HCT116 (cell line): Measurements from ENCODE around the gene SFR1. TPM values are rescaled to one million over a fixed set of nuclear protein-coding genes. Genes with fewer than 3 reads are reported as not detected.

Experiments used
- ATAC-seq: fragments of 200-7000 bp; cut with Tn5 transposase; 2 replicates; pipeline ENCODE4 v1.9.1; 2020; ENCODE audit warnings: mild to moderate bottlenecking, moderate library complexity
- BruUV-seq: library from RNA; stranded (reverse); fragments of 400-500 nt; replicated peaks from 2 replicates; lab custom pipeline; 2021; lab: Mats Ljungman, UMichigan
- CTCF ChIA-PET: fragments of 300-600 bp; sonication (Branson Sonifier 250); formaldehyde crosslinking; loops from one replicate; lab custom pipeline; 2021; ENCODE audit warnings: antibody characterized with exemption; lab: Charles Lee
- POLR2A ChIA-PET: fragments of 300-600, 350-600 bp; sonication (Branson Sonifier 250); formaldehyde crosslinking; loops from one replicate; lab custom pipeline; 2021; ENCODE audit warnings: antibody characterized with exemption; lab: Charles Lee
- RAD21 ChIA-PET, 2 experiments: fragments of 300-600 bp; sonication (Branson Sonifier 250); formaldehyde crosslinking; loops; one replicate each; lab custom pipeline; 2023; ENCODE audit warnings: low total read pairs in 2 of 2; ENCODE audit not compliant: uncharacterized antibody in 2 of 2, unreplicated experiment in 2 of 2, low non-redundant PET in 1 of 2; lab: Charles Lee
- DNase-seq: peaks from one replicate; pipeline ENCODE4 v3.0.0-alpha.2; 2010; ENCODE audit warnings: low read depth, low spot score
- H2AFZ ChIP-seq: fragments of 200-600 bp; shearing (Covaris generic), sonication (generic); 2 replicates; pipeline ENCODE4 v1.6.1; 2017; ENCODE audit warnings: low read depth, mixed run types, mixed read lengths, antibody characterized with exemption, low read length; ENCODE audit not compliant: poor library complexity, severe bottlenecking
- H3K27ac ChIP-seq: 2 replicates; pipeline ENCODE4 v1.5.1; 2012; ENCODE audit warnings: low read depth, low read length
- H3K27me3 ChIP-seq: fragments of 200-600 bp; sonication (generic); 2 replicates; pipeline ENCODE4 v1.6.1; 2016; ENCODE audit warnings: mixed run types, low read length, mixed read lengths; ENCODE audit not compliant: insufficient read depth
- H3K36me3 ChIP-seq, 2 experiments: fragments of 200-500 bp in 1 of 2; fragments of 200-600 bp in 1 of 2; sonication (Bioruptor generic) in 1 of 2; sonication (generic) in 1 of 2; 2 replicates each; pipeline versions ENCODE4 v1.5.1 to v1.6.1; 2014 to 2016; ENCODE audit warnings: low read length in 2 of 2, inconsistent platforms in 1 of 2, mixed read lengths in 1 of 2, mixed run types in 1 of 2; ENCODE audit not compliant: insufficient read depth in 2 of 2, control insufficient read depth in 1 of 2
- H3K4me1 ChIP-seq, 2 experiments: fragments of 200-600 bp in 1 of 2; sonication (generic) in 1 of 2; 2 replicates each; pipeline versions ENCODE4 v1.5.1 to v1.6.1; 2012 to 2017; ENCODE audit warnings: low read length in 2 of 2, inconsistent platforms in 1 of 2, mild to moderate bottlenecking in 1 of 2, mixed read lengths in 1 of 2, mixed run types in 1 of 2, moderate library complexity in 1 of 2; ENCODE audit not compliant: insufficient read depth in 2 of 2, control insufficient read depth in 1 of 2
- H3K4me2 ChIP-seq: fragments of 200-600 bp; sonication (generic); 2 replicates; pipeline ENCODE4 v1.6.1; 2017; ENCODE audit warnings: mixed run types, low read length, mixed read lengths
- H3K4me3 ChIP-seq, 2 experiments: fragments of 200-600 bp in 1 of 2; sonication (generic) in 1 of 2; replicated peaks in 1 of 2; 2 replicates each; pipeline ENCODE4 v1.5.1; 2011 to 2016; ENCODE audit warnings: low read length in 2 of 2, control low read depth in 1 of 2, low read depth in 1 of 2, mild to moderate bottlenecking in 1 of 2, mixed read lengths in 1 of 2, mixed run types in 1 of 2
- H3K79me2 ChIP-seq: fragments of 200-600 bp; sonication (generic); 2 replicates; pipeline ENCODE4 v1.6.1; 2017; ENCODE audit warnings: mild to moderate bottlenecking, mixed run types, low read length, moderate library complexity, mixed read lengths; ENCODE audit not compliant: insufficient read depth
- H3K9ac ChIP-seq: fragments of 200-600 bp; sonication (generic); 2 replicates; pipeline ENCODE4 v1.6.1; 2016; ENCODE audit warnings: low read length, mixed read lengths
- H3K9me2 ChIP-seq: fragments of 200-600 bp; sonication (generic), shearing (Covaris generic); 2 replicates; pipeline ENCODE4 v1.6.1; 2017; ENCODE audit warnings: mixed run types, mild to moderate bottlenecking, moderate library complexity; ENCODE audit not compliant: insufficient read depth
- H3K9me3 ChIP-seq, 2 experiments: fragments of 200-500 bp in 1 of 2; fragments of 200-600 bp in 1 of 2; sonication (Bioruptor generic) in 1 of 2; sonication (generic) in 1 of 2; 2 replicates each; pipeline ENCODE4 v1.6.1; 2014 to 2017; ENCODE audit warnings: low read length in 2 of 2, mixed read lengths in 2 of 2, inconsistent platforms in 1 of 2, low read depth in 1 of 2, mild to moderate bottlenecking in 1 of 2, mixed run types in 1 of 2, moderate library complexity in 1 of 2; ENCODE audit not compliant: control insufficient read depth in 1 of 2, insufficient read depth in 1 of 2
- H4K20me1 ChIP-seq: fragments of 200-600 bp; sonication (generic), shearing (Covaris generic); 2 replicates; pipeline ENCODE4 v1.6.1; 2017; ENCODE audit warnings: mixed run types, mild to moderate bottlenecking, moderate library complexity; ENCODE audit not compliant: insufficient read depth
- CEBPB ChIP-seq: IDR thresholded peaks from 2 replicates; pipeline ENCODE4 v1.6.1; 2012; ENCODE audit warnings: low read depth
- ELF1 ChIP-seq: IDR thresholded peaks from 2 replicates; pipeline ENCODE4 v1.6.1; 2012; ENCODE audit warnings: low read depth, borderline replicate concordance
- EZH2 ChIP-seq: fragments of 200-600 bp; sonication (generic); IDR thresholded peaks from 2 replicates; pipeline ENCODE4 v1.6.1; 2017; ENCODE audit warnings: antibody characterized with exemption, mixed run types
- EZH2phosphoT487 ChIP-seq: fragments of 200-600 bp; IDR thresholded peaks from 2 replicates; pipeline ENCODE4 v1.6.1; 2018; ENCODE audit warnings: antibody characterized with exemption, borderline replicate concordance
- FOSL1 ChIP-seq: IDR thresholded peaks from 2 replicates; pipeline ENCODE4 v1.6.1; 2012; ENCODE audit warnings: low read depth
- JUND ChIP-seq: IDR thresholded peaks from 2 replicates; pipeline ENCODE4 v1.6.1; 2012
- POLR2A ChIP-seq: IDR thresholded peaks from 2 replicates; pipeline ENCODE4 v1.7.0; 2011; ENCODE audit warnings: borderline replicate concordance; ENCODE audit not compliant: insufficient read depth, insufficient read length; ENCODE audit errors: extremely low read depth
- POLR2AphosphoS5 ChIP-seq: IDR thresholded peaks from 2 replicates; pipeline ENCODE4 v1.6.1; 2011; ENCODE audit warnings: mild to moderate bottlenecking, low read depth, low read length, moderate library complexity
- RAD21 ChIP-seq: IDR thresholded peaks from 2 replicates; pipeline ENCODE4 v1.6.1; 2012; ENCODE audit warnings: low read depth, mild to moderate bottlenecking
- SIN3A ChIP-seq: IDR thresholded peaks from 2 replicates; pipeline ENCODE4 v1.6.1; 2012; ENCODE audit warnings: low read depth
- SRF ChIP-seq: IDR thresholded peaks from 2 replicates; pipeline ENCODE4 v1.6.1; 2012; ENCODE audit warnings: low read depth
- TCF7L2 ChIP-seq: IDR thresholded peaks from 2 replicates; pipeline ENCODE4 v1.7.0; 2011; ENCODE audit warnings: borderline replicate concordance, inconsistent platforms; ENCODE audit not compliant: insufficient read depth, insufficient read length; ENCODE audit errors: extremely low read depth
- YY1 ChIP-seq: IDR thresholded peaks from 2 replicates; pipeline ENCODE4 v1.6.1; 2011; ENCODE audit warnings: low read length, low read depth, moderate library complexity, mild to moderate bottlenecking; ENCODE audit not compliant: insufficient replicate concordance; ENCODE audit errors: extremely low read depth
- ZFX ChIP-seq: fragments of 450-650 bp; IDR thresholded peaks from 2 replicates; pipeline ENCODE4 v1.6.1; 2017
- intact Hi-C: fragments of 100-400 bp; cut with micrococcal nuclease; formaldehyde crosslinking; loops from 2 replicates; pipeline ENCODE4 v1.10.0; 2022
- total RNA-seq: library from RNA; stranded (reverse); gene quantifications from one replicate; pipeline ENCODE4 v1.2.1, GENCODE V29; 2021; ENCODE audit not compliant: unreplicated experiment
- TF ChIP-seq, protein P1 (sequence below), 3 experiments: fragments of 200-600 bp in 1 of 3; sonication (generic) in 1 of 3; IDR thresholded peaks in 2 of 3; conservative IDR thresholded peaks in 1 of 3; 2 replicates each; pipeline ENCODE4 v1.5.1; 2012 to 2017; ENCODE audit warnings: low read depth in 2 of 3, low read length in 2 of 3, antibody characterized with exemption in 1 of 3, borderline replicate concordance in 1 of 3, control low read depth in 1 of 3, mild to moderate bottlenecking in 1 of 3, mixed read lengths in 1 of 3, mixed run types in 1 of 3, moderate library complexity in 1 of 3; ENCODE audit not compliant: insufficient read depth in 1 of 3
- TF ChIP-seq, protein P2 (sequence below): IDR thresholded peaks from 2 replicates; pipeline ENCODE4 v1.6.1; 2012
- TF ChIP-seq, protein P3 (sequence below): IDR thresholded peaks from 2 replicates; pipeline ENCODE4 v1.6.1; 2012; ENCODE audit warnings: low read depth
- TF ChIP-seq, protein P4 (sequence below): IDR thresholded peaks from 2 replicates; pipeline ENCODE4 v1.6.1; 2012
- TF ChIP-seq, protein P5 (sequence below): IDR thresholded peaks from 2 replicates; pipeline ENCODE4 v1.6.1; 2011; ENCODE audit warnings: mild to moderate bottlenecking, low read length, moderate library complexity; ENCODE audit not compliant: insufficient replicate concordance; ENCODE audit errors: extremely low read depth

Gene SFR1
- total RNA-seq, 1 experiment from 2014 or later: 38.5 TPM

DNA sequence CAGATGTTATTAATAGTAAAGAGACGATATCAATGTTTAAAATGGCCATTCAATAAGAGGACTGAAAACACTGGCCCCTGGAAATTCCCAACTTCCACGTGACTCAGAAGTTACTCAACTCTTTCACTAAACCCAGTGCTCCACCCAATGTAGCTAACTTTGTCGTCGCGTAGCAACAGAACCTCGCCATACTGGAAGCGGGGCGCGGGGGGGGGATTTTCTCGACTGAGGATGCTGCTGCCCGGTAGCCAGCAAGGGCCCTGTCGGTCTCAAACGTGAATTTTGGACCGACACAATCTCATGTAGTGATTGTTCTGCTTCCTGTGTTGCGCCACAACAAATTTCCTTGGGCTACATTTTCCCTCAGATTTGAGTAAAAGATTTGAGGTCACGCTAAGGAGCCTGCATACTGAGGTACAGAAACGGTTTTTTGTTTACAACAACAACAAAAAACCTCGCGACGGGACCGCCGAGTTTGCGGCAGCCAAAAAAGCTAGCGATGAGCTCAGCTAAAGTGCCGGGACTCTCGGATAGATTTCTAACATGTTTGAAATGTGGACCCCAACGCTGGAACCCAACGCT lies 977 bp upstream of the SFR1 start:
- Histone ChIP-seq H3K9ac (peak overlapping the region; percentile 89), H3K27me3 (no peaks in the 10 kb centered on the region), H2AFZ (no peak overlapping the region), H3K9me2 (no peaks in the 10 kb centered on the region), H3K27ac (peak overlapping the region; percentile 96), H3K9me3 (no peaks in the 10 kb centered on the region), H3K4me1 (peaks cover 48 to 70% of the 10 kb centered on the region in 2 experiments), H3K36me3 (peaks cover under 1 to 10% of the 10 kb centered on the region in 2 experiments; a peak in 2 of 4 replicates), H3K79me2 (peaks cover 23% of the 10 kb centered on the region), H3K4me2 (peak overlapping the region; percentile 89), H4K20me1 (no peaks in the 10 kb centered on the region), H3K4me3 (peak overlapping the region; percentile 57 to 64)
- ChIA-PET CTCF (interaction anchor here (0.6 to 4.5 kb wide), 26 partner anchors 11 to 640 kb away, joined by 3 to 37 read pairs (median 5); no protein-coding TSS in a partner anchor), POLR2A (interaction anchor here (0.6 to 2.7 kb wide), 20 partner anchors 9 to 1281 kb away, joined by 3 to 18 read pairs (median 4); partner anchors contain the start of gene CFAP58), RAD21 (interaction anchor here in 1 of 2 experiments (0.7 to 1.4 kb wide), 2 partner anchors 231 to 233 kb away, joined by 3 read pairs; no protein-coding TSS in a partner anchor)
- DNase-seq (peak; percentile 98), ATAC-seq (peak; percentile 31)
- TSS peak; percentile 80 for BruUV-seq
- intact Hi-C loops: loop anchor here (1.0 to 5.0 kb wide), 4 partner anchors 146 to 409 kb away; partner anchors contain the start of genes CFAP58 and GSTO2
- TF ChIP-seq EZH2phosphoT487: no peak
- TF ChIP-seq POLR2AphosphoS5: peak; percentile 67; the same call in 1 of the 2 replicates
- TF ChIP-seq TCF7L2: no peak
- no peak for TF ChIP-seq ZFX
- TF ChIP-seq POLR2A: peak; percentile 40
- TF ChIP-seq EZH2: no peak
- TF ChIP-seq YY1: peak; percentile 88
- no peak for TF ChIP-seq CEBPB
- TF ChIP-seq, protein P1, sequence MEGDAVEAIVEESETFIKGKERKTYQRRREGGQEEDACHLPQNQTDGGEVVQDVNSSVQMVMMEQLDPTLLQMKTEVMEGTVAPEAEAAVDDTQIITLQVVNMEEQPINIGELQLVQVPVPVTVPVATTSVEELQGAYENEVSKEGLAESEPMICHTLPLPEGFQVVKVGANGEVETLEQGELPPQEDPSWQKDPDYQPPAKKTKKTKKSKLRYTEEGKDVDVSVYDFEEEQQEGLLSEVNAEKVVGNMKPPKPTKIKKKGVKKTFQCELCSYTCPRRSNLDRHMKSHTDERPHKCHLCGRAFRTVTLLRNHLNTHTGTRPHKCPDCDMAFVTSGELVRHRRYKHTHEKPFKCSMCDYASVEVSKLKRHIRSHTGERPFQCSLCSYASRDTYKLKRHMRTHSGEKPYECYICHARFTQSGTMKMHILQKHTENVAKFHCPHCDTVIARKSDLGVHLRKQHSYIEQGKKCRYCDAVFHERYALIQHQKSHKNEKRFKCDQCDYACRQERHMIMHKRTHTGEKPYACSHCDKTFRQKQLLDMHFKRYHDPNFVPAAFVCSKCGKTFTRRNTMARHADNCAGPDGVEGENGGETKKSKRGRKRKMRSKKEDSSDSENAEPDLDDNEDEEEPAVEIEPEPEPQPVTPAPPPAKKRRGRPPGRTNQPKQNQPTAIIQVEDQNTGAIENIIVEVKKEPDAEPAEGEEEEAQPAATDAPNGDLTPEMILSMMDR (IDR thresholded peaks at IDR 0.05 in 2 of 3, conservative IDR thresholded peaks at IDR 0.05 in 1 of 3; ENCODE audit: borderline replicate concordance in 1 of 3, insufficient read depth in 1 of 3, low read depth in 2 of 3, low read length in 2 of 3): no peak
- TF ChIP-seq, protein P2, sequence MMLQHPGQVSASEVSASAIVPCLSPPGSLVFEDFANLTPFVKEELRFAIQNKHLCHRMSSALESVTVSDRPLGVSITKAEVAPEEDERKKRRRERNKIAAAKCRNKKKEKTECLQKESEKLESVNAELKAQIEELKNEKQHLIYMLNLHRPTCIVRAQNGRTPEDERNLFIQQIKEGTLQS: no peak
- no peak for TF ChIP-seq SIN3A
- TF ChIP-seq FOSL1: no peak
- TF ChIP-seq RAD21: no peak
- no peak for TF ChIP-seq ELF1
- no peak for TF ChIP-seq SRF
- TF ChIP-seq, protein P3, sequence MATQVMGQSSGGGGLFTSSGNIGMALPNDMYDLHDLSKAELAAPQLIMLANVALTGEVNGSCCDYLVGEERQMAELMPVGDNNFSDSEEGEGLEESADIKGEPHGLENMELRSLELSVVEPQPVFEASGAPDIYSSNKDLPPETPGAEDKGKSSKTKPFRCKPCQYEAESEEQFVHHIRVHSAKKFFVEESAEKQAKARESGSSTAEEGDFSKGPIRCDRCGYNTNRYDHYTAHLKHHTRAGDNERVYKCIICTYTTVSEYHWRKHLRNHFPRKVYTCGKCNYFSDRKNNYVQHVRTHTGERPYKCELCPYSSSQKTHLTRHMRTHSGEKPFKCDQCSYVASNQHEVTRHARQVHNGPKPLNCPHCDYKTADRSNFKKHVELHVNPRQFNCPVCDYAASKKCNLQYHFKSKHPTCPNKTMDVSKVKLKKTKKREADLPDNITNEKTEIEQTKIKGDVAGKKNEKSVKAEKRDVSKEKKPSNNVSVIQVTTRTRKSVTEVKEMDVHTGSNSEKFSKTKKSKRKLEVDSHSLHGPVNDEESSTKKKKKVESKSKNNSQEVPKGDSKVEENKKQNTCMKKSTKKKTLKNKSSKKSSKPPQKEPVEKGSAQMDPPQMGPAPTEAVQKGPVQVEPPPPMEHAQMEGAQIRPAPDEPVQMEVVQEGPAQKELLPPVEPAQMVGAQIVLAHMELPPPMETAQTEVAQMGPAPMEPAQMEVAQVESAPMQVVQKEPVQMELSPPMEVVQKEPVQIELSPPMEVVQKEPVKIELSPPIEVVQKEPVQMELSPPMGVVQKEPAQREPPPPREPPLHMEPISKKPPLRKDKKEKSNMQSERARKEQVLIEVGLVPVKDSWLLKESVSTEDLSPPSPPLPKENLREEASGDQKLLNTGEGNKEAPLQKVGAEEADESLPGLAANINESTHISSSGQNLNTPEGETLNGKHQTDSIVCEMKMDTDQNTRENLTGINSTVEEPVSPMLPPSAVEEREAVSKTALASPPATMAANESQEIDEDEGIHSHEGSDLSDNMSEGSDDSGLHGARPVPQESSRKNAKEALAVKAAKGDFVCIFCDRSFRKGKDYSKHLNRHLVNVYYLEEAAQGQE: no peak
- TF ChIP-seq, protein P4, sequence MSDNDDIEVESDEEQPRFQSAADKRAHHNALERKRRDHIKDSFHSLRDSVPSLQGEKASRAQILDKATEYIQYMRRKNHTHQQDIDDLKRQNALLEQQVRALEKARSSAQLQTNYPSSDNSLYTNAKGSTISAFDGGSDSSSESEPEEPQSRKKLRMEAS: no peak
- TF ChIP-seq, protein P5, sequence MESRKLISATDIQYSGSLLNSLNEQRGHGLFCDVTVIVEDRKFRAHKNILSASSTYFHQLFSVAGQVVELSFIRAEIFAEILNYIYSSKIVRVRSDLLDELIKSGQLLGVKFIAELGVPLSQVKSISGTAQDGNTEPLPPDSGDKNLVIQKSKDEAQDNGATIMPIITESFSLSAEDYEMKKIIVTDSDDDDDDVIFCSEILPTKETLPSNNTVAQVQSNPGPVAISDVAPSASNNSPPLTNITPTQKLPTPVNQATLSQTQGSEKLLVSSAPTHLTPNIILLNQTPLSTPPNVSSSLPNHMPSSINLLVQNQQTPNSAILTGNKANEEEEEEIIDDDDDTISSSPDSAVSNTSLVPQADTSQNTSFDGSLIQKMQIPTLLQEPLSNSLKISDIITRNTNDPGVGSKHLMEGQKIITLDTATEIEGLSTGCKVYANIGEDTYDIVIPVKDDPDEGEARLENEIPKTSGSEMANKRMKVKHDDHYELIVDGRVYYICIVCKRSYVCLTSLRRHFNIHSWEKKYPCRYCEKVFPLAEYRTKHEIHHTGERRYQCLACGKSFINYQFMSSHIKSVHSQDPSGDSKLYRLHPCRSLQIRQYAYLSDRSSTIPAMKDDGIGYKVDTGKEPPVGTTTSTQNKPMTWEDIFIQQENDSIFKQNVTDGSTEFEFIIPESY: no peak
- TF ChIP-seq JUND: no peak
